ENCODE measurements around the gene CAPRIN2. TPM values are rescaled to one million over a fixed set of nuclear protein-coding genes. Genes with fewer than 3 reads are reported as not detected.

Gene CAPRIN2
- 27.0 and 48.3 TPM in 2 replicates for total RNA-seq

GRCh38 chr12:30754750-30755394, at the start of gene CAPRIN2:
CAPRIN2 (minus strand) TSS chr12:30754951; CDS start chr12:30753520, 1,431 bp downstream.

GRCh38 chr12:30695199-30696102, 59.3 kb downstream of the CAPRIN2 start, which contains the start of gene IPO8:
IPO8 (minus strand) TSS chr12:30695869; CDS start chr12:30695647, 222 bp downstream.

Other genes starting within 250 kb of the CAPRIN2 start
- gene IPO8, start 59.1 kb downstream of the CAPRIN2 start, total RNA-seq, result 40.1 and 56.6 TPM in 2 replicates
- 0.07 and 0.13 TPM in 2 replicates for gene TSPAN11, start 171.8 kb upstream of the CAPRIN2 start, total RNA-seq